ENCODE measurements around the gene ARVCF. TPM values are rescaled to one million over a fixed set of nuclear protein-coding genes. Genes with fewer than 3 reads are reported as not detected.

The ARVCF gene
- polyA plus RNA-seq, 6 donors from 2014 or later: 0.24 to 2.5 (median 0.56) TPM; not detected in 1

DNA sequence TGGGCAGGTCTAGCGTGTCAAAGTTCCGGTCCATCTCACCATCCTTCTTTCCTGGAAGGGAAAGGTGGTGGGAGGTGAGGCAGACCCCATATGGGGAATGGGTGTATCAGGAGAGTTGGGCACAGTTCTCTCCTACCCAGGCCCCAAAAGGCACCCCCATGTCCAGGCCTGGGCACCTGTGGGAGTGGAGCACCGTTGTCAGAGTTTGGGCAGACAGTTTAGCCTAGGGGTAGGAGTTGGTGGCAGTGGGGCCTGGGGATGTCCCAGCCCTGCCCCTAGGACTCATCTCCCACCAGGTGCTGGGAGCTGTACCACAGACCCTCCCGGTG, 41.0 kb downstream of the ARVCF start:
- no peak for DNase-seq
- Mint-ChIP-seq H3K36me3 (no peaks in the 10 kb centered on the region), H3K4me3 (no peak overlapping the region), H3K27ac (peak overlapping the region in 2 of 6 donors; percentile 3 to 53), H3K27me3 (peaks cover 0 to 13% (median 0%) of the 10 kb centered on the region in 3 donors), H3K4me1 (peaks cover 13 to 23% (median 14%) of the 10 kb centered on the region in 3 donors), H3K9me3 (peaks cover 0 to 1% (median 0%) of the 10 kb centered on the region in 7 donors)
- ATAC-seq (ENCODE audit: low read depth in 2 of 2): no peak

DNA sequence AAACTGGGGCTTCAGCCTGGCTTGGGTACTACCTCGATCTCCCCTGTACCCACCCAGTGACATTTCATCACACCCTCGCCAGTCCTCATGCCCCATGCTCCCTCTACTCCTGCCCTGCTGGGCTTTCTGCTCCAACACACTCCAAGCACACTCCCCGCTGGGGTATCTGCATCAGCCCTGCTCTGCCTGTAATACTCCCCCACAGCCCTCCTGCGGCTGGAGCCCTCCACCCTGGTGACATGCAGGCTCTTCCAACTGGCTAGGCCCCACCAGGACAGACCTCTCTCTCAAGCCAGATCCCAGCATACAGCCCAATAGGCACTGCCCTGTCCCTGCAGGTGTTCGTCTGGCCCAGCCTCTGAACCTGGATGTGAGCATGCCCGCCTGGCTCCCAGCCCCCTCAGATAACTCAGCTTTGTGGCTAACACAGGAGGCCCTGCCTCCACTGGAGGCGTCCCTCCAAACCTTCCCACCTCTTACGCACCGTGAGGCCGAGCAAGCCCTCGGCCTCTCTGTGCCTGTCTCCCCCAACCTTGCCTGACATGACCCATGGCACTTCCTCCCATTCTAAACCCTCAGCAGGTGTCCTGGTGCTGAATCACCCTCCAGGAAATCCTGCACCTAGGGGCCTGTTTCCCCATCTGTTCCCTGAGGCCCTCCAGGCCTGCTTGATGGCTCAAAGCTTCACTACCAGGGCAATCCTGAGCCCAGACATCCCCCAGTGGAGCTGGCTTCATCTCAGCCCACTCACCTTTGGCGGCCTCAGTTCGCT, 41.5 kb downstream of the ARVCF start:
- H3K36me3 Mint-ChIP-seq: no peaks in the 10 kb centered on the region
- DNase-seq (no peak), ATAC-seq (ENCODE audit: low read depth in 2 of 2) (no peak)
- H3K27ac Mint-ChIP-seq: peak overlapping the region in 3 of 6 donors; percentile 38 to 63 (median 53)
- H3K4me3 Mint-ChIP-seq: peak overlapping the region in 1 of 8 donors; percentile 79
- H3K27me3 Mint-ChIP-seq: peaks cover 0 to 13% (median 0%) of the 10 kb centered on the region in 3 donors
- H3K9me3 Mint-ChIP-seq: peaks cover 0 to 1% (median 0%) of the 10 kb centered on the region in 7 donors
- H3K4me1 Mint-ChIP-seq: peaks cover 14 to 27% (median 18%) of the 10 kb centered on the region in 3 donors

DNA sequence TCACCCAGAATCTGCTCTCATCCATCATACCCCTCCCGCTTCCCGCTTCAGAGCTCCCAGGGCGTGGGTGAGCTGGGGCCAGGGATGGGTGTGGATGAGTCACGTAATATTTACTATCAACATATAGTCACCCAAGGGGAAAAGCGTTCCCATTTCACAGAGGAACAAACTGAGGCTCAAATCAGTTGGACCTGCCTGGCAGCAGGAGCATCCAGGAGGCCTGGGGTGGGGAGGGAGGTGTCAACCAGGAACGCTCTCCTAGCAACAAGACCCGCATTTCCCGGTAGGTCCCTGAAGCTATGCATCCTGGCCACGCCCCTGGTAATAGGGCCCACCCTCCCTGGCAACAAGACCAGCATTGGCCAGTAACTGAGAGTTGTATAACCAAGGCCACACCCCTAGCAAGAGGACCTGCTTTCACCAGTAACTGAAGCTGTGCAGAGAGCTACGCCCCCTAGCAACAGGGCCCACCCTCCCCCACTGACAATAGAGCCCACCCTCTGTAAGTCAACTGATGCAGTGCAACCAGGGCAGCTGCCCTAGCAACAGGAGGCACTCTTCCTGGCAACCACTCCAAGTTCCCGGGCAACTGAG, 42.3 kb downstream of the ARVCF start:
- peak overlapping the region in 1 of 6 donors; percentile 53 for H3K27ac Mint-ChIP-seq
- ATAC-seq (ENCODE audit: low read depth in 2 of 2) (peak; percentile 53 to 62), DNase-seq (no peak)
- H3K27me3 Mint-ChIP-seq: peaks cover 0 to 13% (median 0%) of the 10 kb centered on the region in 3 donors
- H3K9me3 Mint-ChIP-seq: peaks cover 0 to 1% (median 0%) of the 10 kb centered on the region in 7 donors
- no peak overlapping the region for H3K4me3 Mint-ChIP-seq
- H3K36me3 Mint-ChIP-seq: no peaks in the 10 kb centered on the region
- peaks cover 14 to 27% (median 18%) of the 10 kb centered on the region in 3 donors for H3K4me1 Mint-ChIP-seq

DNA sequence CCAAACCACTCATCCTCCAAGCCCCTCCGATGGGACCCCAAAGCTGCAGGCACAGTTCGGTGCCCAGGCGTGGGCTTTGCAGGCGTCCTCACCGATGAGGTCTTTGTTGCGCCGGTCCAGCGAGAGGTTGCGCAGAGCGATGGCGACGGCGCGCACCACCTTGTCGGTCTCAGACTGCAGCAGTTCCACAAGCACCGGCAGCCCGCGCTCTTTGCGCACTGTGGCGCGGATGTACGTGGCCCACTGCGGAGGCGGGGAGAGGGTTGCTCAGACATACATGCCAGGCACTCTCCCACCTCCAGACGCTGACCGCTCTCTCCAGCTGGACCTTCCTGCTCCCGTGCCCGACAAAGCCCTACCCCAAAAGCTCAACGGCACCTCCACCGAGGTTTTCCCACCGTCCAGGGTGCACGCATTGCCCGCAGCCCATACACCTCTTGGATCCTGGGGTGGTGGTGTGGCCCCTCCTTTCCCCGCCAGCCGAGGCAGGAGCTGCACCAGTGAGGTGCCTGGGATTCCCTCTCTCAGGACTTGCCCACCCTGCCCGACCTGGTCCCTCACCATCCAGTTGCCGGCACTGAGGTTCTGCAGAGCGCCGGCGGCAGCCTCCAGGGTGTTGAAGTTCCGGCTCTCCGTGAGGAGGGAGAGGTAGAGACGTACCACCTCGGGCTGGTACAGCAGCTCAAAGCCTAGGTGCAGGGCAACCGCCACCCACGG, 42.9 kb downstream of the ARVCF start:
- Mint-ChIP-seq H3K9me3 (peaks cover 0 to 1% (median 0%) of the 10 kb centered on the region in 7 donors), H3K27me3 (peaks cover 0 to 13% (median 0%) of the 10 kb centered on the region in 3 donors), H3K4me1 (peaks cover 14 to 27% (median 18%) of the 10 kb centered on the region in 3 donors), H3K36me3 (no peaks in the 10 kb centered on the region), H3K4me3 (peak overlapping the region in 1 of 8 donors; percentile 41), H3K27ac (no peak overlapping the region)
- ATAC-seq (ENCODE audit: low read depth in 2 of 2) (no peak), DNase-seq (no peak)

DNA sequence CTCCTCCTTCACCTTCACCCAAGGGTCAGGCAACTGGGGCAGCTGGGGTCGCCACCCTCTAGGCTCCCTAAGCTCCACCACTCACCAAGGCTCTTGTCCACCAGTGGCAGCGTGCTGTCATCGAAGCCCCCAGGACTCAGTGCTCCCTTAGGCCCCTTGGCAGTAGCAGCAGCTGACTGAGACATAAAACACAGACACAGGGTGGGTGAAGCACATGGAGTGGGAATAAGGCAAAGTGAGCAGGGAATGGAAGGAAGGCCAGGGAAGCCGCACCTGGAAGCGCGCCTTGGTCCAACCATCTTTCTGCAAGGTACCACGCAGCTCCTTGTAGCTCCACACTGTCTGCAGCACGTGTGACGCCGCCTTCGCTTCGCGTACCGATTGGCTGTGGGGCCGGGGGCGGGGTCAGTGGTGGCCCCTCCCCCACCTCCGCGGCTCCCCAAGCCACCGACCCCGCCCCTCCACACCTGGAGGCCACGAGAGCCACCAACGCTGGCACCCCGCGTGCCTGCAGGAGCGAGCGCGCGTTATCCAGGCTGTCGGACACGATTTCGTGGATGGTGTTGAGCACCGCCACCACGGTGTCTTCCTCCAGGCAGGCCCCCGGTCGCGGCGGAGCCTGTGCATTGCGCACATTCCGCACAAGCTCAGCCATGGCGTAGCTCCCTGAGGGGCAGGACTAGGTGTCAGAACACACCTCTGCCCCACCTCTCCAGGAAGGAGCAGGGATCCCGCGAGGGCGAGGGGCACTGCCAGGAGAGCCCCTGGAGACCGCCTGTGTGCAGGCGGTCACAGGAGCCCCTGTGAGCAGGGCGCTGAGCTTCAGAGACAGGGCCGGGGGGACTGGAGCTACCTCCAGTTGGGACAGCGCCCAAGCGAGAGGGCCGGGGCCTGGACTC, 43.7 kb downstream of the ARVCF start:
- ATAC-seq (ENCODE audit: low read depth in 2 of 2): no peak
- Mint-ChIP-seq H3K27me3 (peaks cover 0 to 13% (median 0%) of the 10 kb centered on the region in 3 donors), H3K27ac (no peak overlapping the region), H3K9me3 (peaks cover 0 to 1% (median 0%) of the 10 kb centered on the region in 7 donors), H3K4me1 (peaks cover 14 to 27% (median 18%) of the 10 kb centered on the region in 3 donors), H3K4me3 (no peak overlapping the region), H3K36me3 (no peaks in the 10 kb centered on the region)
- DNase-seq: no peak

DNA sequence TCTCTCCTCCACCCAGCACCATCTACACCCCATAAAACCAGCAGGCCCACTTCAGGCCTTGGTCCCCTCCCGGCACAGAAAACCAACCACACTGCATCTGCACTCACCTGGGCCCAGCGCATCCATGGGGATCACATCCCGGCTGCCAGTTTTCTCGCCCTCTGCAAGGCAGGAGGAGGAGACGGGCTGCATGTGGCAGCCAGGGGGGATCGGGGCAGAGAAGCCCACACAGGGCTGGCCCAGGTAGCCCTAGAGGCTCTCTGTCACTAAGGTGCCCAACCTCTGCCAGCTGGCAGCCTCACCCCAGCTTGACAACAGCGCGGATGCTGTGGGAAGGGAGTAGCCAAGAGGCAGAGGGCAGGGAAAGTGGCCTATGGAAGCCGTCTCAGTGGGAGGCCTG, 44.4 kb downstream of the ARVCF start:
- H3K9me3 Mint-ChIP-seq: peaks cover 0 to 1% (median 0%) of the 10 kb centered on the region in 7 donors
- H3K4me3 Mint-ChIP-seq: no peak overlapping the region
- ATAC-seq (ENCODE audit: low read depth in 2 of 2) (no peak), DNase-seq (no peak)
- peaks cover 0 to 13% (median 0%) of the 10 kb centered on the region in 3 donors for H3K27me3 Mint-ChIP-seq
- no peak overlapping the region for H3K27ac Mint-ChIP-seq
- no peaks in the 10 kb centered on the region for H3K36me3 Mint-ChIP-seq
- peaks cover 14 to 27% (median 18%) of the 10 kb centered on the region in 3 donors for H3K4me1 Mint-ChIP-seq

DNA sequence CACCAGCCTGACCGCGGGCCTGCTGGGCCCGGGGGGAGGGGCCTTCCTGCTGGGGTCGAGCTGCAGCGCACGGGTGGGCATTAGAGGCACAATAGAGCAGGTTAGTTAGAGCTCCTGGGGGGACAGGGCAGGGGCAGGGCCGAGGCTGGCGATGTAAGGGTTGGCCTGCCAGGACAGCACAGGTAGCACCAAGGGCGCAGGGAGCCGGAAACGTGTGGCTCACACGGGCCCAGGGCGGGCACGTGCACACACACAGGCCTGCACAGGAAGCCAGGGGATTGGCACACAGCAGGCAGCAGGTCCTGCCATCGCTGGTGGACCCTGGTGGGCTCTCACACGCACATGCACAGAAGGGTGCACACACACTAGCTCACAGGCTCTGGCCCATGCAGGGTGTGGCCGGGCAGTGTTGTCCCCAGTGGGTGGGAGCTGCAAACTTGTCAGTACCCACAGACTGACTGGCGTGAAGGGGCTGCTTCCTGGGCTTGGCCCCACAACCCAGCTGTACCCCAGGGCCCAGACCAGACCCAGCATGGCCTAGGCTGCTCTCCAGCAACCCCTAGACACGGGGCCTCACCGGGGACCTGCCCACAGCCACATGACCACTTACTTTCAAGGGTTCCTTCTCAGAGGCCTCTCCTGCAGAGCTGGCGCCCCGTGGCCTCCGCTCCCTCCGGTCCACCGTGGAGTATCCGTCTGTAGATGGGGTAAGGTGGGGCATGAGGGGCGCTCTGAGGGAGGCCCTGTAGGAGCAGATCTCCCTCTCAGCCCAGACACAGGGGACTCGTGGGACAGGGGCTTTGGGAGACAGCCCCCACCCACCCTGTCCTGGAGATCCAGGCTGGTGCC, 45.1 kb downstream of the ARVCF start:
- Mint-ChIP-seq H3K36me3 (no peaks in the 10 kb centered on the region), H3K27me3 (peaks cover 0 to 13% (median 0%) of the 10 kb centered on the region in 3 donors), H3K27ac (no peak overlapping the region), H3K9me3 (peaks cover 0 to 1% (median 0%) of the 10 kb centered on the region in 7 donors), H3K4me1 (peaks cover 14 to 27% (median 18%) of the 10 kb centered on the region in 3 donors), H3K4me3 (no peak overlapping the region)
- DNase-seq (no peak), ATAC-seq (ENCODE audit: low read depth in 2 of 2) (no peak)

DNA sequence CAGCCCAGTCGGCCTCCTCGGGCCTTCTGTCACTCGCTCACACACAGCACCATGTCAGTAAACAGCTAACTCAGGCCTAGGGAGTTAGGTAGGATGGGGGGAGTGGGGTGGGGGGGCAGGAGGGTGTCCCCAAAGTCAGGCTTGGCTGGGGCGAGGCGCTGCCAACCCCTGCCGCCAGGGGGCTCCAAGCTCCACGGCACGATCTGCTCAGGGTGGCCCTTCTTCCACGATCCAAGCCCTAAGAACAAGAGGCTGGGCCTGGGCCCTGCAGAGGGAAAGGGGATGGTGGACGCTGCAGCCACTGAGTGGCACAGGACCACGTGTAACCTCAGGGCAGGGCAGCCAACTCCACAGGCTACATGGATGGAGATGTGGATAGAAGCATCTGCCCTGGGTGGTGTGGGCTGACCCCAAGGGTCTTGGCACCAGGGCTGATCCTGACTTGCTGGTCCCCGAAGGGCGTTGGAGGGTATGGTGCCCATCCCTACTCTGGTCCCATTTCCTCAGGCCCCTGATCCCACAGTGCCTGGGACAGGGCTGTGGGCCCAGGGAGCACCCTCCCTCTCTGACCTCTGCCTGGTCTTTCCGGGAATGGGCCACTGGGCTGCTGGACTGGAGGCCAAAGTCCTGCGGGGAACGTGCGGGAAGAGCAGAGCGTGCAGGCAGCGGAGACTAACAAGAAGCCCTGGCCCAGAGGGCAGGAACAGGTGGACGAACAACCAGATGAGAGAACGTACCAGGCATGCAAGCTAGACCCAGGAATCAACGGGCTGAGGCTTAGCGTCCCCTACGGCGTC, 45.9 kb downstream of the ARVCF start:
- H3K27me3 Mint-ChIP-seq: peaks cover 0 to 12% (median 0%) of the 10 kb centered on the region in 3 donors
- ATAC-seq (ENCODE audit: low read depth in 2 of 2) (peak; percentile 79 to 82), DNase-seq (peak; percentile 67)
- H3K9me3 Mint-ChIP-seq: peaks cover 0 to 1% (median 0%) of the 10 kb centered on the region in 7 donors
- peaks cover 14 to 27% (median 18%) of the 10 kb centered on the region in 3 donors for H3K4me1 Mint-ChIP-seq
- peak overlapping the region in 1 of 6 donors; percentile 80 for H3K27ac Mint-ChIP-seq
- H3K4me3 Mint-ChIP-seq: peak overlapping the region in 1 of 8 donors; percentile 62
- no peaks in the 10 kb centered on the region for H3K36me3 Mint-ChIP-seq

DNA sequence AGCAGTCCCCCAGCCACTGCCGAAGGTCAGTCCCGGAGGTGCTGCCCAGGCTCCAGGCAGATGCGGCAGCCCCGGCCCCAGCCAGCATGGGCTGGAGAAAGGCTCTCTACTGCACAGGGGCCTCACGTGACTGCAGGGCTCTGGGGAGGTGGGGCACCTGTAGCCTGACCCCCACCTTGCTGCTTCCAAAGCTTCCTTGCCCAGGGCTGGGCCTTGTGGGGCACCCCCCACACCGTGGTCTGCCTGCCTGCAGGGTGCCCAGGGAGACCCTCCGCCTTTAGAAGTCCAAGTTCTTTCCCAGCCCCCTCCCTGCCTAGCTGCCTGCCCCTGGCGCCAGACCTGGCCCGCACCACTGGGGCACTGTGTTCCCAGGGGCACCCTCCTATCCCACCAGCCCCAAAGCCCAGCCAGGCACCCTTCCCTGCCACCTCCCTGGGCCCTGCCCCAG, 46.6 kb downstream of the ARVCF start:
- H3K27ac Mint-ChIP-seq: peak overlapping the region in 1 of 6 donors; percentile 80
- H3K4me1 Mint-ChIP-seq: peaks cover 9 to 21% (median 13%) of the 10 kb centered on the region in 3 donors
- DNase-seq (no peak), ATAC-seq (ENCODE audit: low read depth in 2 of 2) (no peak)
- peaks cover 0 to 6% (median 0%) of the 10 kb centered on the region in 3 donors for H3K27me3 Mint-ChIP-seq
- no peaks in the 10 kb centered on the region for H3K9me3 Mint-ChIP-seq
- H3K4me3 Mint-ChIP-seq: no peak overlapping the region
- H3K36me3 Mint-ChIP-seq: no peaks in the 10 kb centered on the region

DNA sequence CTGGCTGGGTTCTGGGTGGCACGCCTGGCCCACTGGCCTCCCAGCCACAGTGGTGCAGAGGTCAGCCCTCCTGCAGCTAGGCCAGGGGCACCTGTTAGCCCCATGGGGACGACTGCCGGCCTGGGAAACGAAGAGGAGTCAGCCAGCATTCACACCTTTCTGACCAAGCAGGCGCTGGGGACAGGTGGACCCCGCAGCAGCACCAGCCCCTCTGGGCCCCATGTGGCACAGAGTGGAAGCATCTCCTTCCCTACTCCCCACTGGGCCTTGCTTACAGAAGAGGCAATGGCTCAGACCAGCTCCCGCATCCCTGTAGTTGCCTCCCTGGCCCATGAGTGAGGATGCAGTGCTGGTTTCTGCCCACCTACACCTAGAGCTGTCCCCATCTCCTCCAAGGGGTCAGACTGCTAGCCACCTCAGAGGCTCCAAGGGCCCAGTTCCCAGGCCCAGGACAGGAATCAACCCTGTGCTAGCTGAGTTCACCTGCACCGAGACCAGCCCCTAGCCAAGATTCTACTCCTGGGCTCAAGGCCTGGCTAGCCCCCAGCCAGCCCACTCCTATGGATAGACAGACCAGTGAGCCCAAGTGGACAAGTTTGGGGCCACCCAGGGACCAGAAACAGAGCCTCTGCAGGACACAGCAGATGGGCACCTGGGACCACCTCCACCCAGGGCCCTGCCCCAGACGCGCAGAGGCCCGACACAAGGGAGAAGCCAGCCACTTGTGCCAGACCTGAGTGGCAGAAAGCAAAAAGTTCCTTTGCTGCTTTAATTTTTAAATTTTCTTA, 47.3 kb downstream of the ARVCF start:
- Mint-ChIP-seq H3K36me3 (no peaks in the 10 kb centered on the region), H3K4me1 (peaks cover 6 to 16% (median 9%) of the 10 kb centered on the region in 3 donors), H3K4me3 (peak overlapping the region in 1 of 8 donors; percentile 15), H3K27me3 (no peaks in the 10 kb centered on the region), H3K27ac (peak overlapping the region in 1 of 6 donors; percentile 19), H3K9me3 (no peaks in the 10 kb centered on the region)
- no peak for ATAC-seq (ENCODE audit: low read depth in 2 of 2)
- no peak for DNase-seq

DNA sequence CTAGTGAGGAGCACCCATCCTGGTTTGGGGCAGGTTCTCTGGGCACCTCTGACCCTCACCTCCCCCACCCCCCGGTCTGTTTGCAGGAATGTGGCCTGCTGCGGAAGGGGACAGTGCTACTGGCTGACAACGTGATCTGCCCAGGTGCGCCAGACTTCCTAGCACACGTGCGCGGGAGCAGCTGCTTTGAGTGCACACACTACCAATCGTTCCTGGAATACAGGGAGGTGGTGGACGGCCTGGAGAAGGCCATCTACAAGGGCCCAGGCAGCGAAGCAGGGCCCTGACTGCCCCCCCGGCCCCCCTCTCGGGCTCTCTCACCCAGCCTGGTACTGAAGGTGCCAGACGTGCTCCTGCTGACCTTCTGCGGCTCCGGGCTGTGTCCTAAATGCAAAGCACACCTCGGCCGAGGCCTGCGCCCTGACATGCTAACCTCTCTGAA, 48.2 kb downstream of the ARVCF start:
- Mint-ChIP-seq H3K27me3 (no peaks in the 10 kb centered on the region), H3K4me1 (peaks cover 6 to 12% (median 9%) of the 10 kb centered on the region in 3 donors), H3K9me3 (no peaks in the 10 kb centered on the region), H3K4me3 (no peak overlapping the region), H3K36me3 (no peaks in the 10 kb centered on the region), H3K27ac (no peak overlapping the region)
- DNase-seq (no peak), ATAC-seq (ENCODE audit: low read depth in 2 of 2) (no peak)
